ENCODE measurements around the gene BARHL2. TPM values are rescaled to one million over a fixed set of nuclear protein-coding genes. Genes with fewer than 3 reads are reported as not detected.

BARHL2 gene
- total RNA-seq, 4 donors from 2014 or later, result not detected

DNA sequence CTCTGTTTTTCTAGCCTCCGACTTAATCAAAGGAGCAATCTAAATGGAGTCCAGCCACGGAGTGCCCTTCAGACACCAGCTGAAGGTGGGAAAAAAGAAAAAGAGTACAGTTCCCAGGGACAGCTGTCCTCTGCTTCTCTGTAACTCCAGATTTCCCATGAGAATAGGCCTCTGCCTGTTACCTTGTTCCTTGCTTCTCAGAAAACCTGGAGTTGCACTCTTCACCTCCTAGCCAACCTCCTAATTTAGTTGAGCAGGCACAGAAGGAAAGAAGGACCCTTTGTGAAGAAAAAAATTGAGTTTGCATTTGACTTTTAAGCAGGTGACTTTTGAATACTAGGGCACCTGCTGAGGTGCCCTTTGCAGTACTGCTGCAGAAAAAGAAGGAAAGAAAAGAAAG, 8.3 kb downstream of the BARHL2 start:
- H3K27me3 ChIP-seq, result peaks cover 99% of the 10 kb centered on the region

DNA sequence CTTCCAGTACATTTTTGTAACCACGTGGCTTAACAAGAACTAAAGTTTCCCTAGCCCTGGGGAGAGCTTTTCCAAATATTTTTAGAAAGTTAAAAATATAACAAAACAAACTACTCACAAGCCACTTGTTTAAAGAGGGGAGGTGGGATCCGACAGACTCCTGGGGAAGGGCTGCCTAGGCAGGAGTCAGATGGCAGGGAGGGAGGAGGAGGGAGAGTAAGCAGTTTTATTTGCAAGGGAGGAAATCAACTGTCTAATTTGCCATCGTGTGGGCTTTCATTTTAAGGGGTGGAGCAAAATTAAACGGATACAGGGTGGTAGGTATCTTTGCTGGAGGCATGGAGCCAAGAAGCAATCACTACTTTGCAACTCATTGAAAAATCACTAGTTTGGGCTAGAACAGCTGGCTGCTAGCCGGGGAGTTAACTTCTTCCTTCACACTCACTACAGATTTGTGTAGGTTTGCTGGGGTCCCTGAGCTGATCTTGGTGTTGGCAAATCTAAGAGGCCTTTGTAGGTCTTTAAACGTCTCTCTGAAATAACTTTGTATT, 8.8 kb downstream of the BARHL2 start:
- Histone ChIP-seq H3K36me3 (no peaks in the 10 kb centered on the region), H3K9me3 (no peaks in the 10 kb centered on the region), H3K4me1 (peaks cover 3 to 19% (median 14%) of the 10 kb centered on the region in 4 donors), H3K27me3 (peaks cover 99% of the 10 kb centered on the region), H3K27ac (no peak overlapping the region), H3K4me3 (no peak overlapping the region)
- TF ChIP-seq, protein P1, sequence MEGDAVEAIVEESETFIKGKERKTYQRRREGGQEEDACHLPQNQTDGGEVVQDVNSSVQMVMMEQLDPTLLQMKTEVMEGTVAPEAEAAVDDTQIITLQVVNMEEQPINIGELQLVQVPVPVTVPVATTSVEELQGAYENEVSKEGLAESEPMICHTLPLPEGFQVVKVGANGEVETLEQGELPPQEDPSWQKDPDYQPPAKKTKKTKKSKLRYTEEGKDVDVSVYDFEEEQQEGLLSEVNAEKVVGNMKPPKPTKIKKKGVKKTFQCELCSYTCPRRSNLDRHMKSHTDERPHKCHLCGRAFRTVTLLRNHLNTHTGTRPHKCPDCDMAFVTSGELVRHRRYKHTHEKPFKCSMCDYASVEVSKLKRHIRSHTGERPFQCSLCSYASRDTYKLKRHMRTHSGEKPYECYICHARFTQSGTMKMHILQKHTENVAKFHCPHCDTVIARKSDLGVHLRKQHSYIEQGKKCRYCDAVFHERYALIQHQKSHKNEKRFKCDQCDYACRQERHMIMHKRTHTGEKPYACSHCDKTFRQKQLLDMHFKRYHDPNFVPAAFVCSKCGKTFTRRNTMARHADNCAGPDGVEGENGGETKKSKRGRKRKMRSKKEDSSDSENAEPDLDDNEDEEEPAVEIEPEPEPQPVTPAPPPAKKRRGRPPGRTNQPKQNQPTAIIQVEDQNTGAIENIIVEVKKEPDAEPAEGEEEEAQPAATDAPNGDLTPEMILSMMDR (IDR thresholded peaks at IDR 0.05), result no peak
- no peak for TF ChIP-seq POLR2AphosphoS5 (IDR thresholded peaks at IDR 0.05)
- no peak for TF ChIP-seq EP300 (IDR thresholded peaks at IDR 0.05; ENCODE audit: low read depth)
- TF ChIP-seq POLR2A (IDR thresholded peaks at IDR 0.05), result no peak
- intact Hi-C loops (cut with DNase I; ENCODE audit: low total_unique reads) (no loop called here), in situ Hi-C loops (cut with MboI; ENCODE audit: low pct_ligation_motif_present in 1 of 4, low pct_unique_long_range_greater_than_20kb in 1 of 4, low sequenced_read_pairs in 3 of 4) (no loop called here)
- 9 to 10% methylated on average over 5 to 6 of the region's 6 CpGs for WGBS, 2 donors (ENCODE audit: low coverage in 1 of 2)
- DNase-seq, result no peak

More for the DNA sequence above, 8.3 kb downstream of the BARHL2 start:
- no peak overlapping the region for H3K4me3 ChIP-seq
- TF ChIP-seq, protein P1 (IDR thresholded peaks at IDR 0.05), result no peak
- TF ChIP-seq POLR2AphosphoS5 (IDR thresholded peaks at IDR 0.05) (no peak), EP300 (IDR thresholded peaks at IDR 0.05; ENCODE audit: low read depth) (no peak), POLR2A (IDR thresholded peaks at IDR 0.05) (no peak)
- no peaks in the 10 kb centered on the region for H3K36me3 ChIP-seq
- in situ Hi-C loops (cut with MboI; ENCODE audit: low pct_ligation_motif_present in 1 of 4, low pct_unique_long_range_greater_than_20kb in 1 of 4, low sequenced_read_pairs in 3 of 4) (no loop called here), intact Hi-C loops (cut with DNase I; ENCODE audit: low total_unique reads) (no loop called here)
- no peaks in the 10 kb centered on the region for H3K9me3 ChIP-seq
- H3K4me1 ChIP-seq, result peaks cover 3 to 19% (median 14%) of the 10 kb centered on the region in 4 donors
- H3K27ac ChIP-seq, result no peak overlapping the region
- 8 to 18% methylated on average over 2 of the region's 2 CpGs for whole genome bisulfite sequencing, 2 donors (ENCODE audit: low coverage in 1 of 2)
- no peak for DNase-seq

DNA sequence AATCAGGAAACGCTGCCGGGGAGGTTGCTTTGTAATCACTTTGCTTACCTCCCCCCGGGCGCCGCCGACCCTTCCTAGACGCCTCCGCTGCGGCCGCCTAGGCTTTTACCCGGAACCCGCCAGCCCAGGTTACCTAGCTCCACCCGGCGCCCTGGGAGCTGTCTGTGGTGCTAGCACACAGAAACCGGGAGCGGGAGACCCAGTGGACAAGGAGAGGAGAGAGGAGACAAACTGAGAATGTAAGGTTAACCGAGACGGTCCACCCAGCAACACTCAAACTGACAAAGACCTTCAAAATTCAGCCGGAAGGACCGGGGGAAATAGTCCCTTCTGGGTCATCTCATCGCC, 9.8 kb downstream of the BARHL2 start:
- TF ChIP-seq EP300 (IDR thresholded peaks at IDR 0.05; ENCODE audit: low read depth) (no peak), POLR2A (IDR thresholded peaks at IDR 0.05) (no peak), POLR2AphosphoS5 (IDR thresholded peaks at IDR 0.05) (no peak)
- TF ChIP-seq, protein P1 (IDR thresholded peaks at IDR 0.05), result no peak
- WGBS, 2 donors (ENCODE audit: low coverage in 1 of 2), result 4% methylated on average over 21 of the region's 21 CpGs; no CpG with 5 or more reads in 1 of the 2 donors
- Histone ChIP-seq H3K27ac (no peak overlapping the region), H3K4me3 (peak overlapping the region in 2 of 4 donors; percentile 22 to 45), H3K9me3 (no peaks in the 10 kb centered on the region), H3K4me1 (peaks cover 3 to 19% (median 14%) of the 10 kb centered on the region in 4 donors), H3K27me3 (peaks cover 97% of the 10 kb centered on the region), H3K36me3 (no peaks in the 10 kb centered on the region)
- DNase-seq, result peak; percentile 52
- intact Hi-C loops (cut with DNase I; ENCODE audit: low total_unique reads) (no loop called here), in situ Hi-C loops (cut with MboI; ENCODE audit: low pct_ligation_motif_present in 1 of 4, low pct_unique_long_range_greater_than_20kb in 1 of 4, low sequenced_read_pairs in 3 of 4) (no loop called here)

- Histone ChIP-seq H3K27me3 (peaks cover 97% of the 10 kb centered on the region), H3K4me1 (peaks cover 3 to 19% (median 14%) of the 10 kb centered on the region in 4 donors), H3K36me3 (no peaks in the 10 kb centered on the region), H3K4me3 (peak overlapping the region in 2 of 4 donors; percentile 22 to 45), H3K27ac (no peak overlapping the region), H3K9me3 (no peaks in the 10 kb centered on the region)
- DNase-seq, result no peak
- TF ChIP-seq POLR2A (IDR thresholded peaks at IDR 0.05) (no peak), EP300 (IDR thresholded peaks at IDR 0.05; ENCODE audit: low read depth) (no peak), POLR2AphosphoS5 (IDR thresholded peaks at IDR 0.05) (no peak)
- TF ChIP-seq, protein P1 (IDR thresholded peaks at IDR 0.05), result no peak
- 0 to 8% methylated on average over 1 to 71 of the region's 73 CpGs for WGBS, 2 donors (ENCODE audit: low coverage in 1 of 2)
- intact Hi-C loops (cut with DNase I; ENCODE audit: low total_unique reads) (no loop called here), in situ Hi-C loops (cut with MboI; ENCODE audit: low pct_ligation_motif_present in 1 of 4, low pct_unique_long_range_greater_than_20kb in 1 of 4, low sequenced_read_pairs in 3 of 4) (no loop called here)
Measured at GRCh38 chr1:90706437-90707362, 10.4 kb downstream of the BARHL2 start.
